Activated CD8-positive, alpha-beta memory T cell treated with anti-CD3 and anti-CD28 coated beads, Interleukin-2, amount 50 U/mL, for 48 hours (primary cell): ENCODE results near the gene COBLL1.
A peak's percentile ranks its signal among the peaks of the same experiment; 100 is the strongest.
"Not testable (repeated sequence)": the region's sequence is repeated elsewhere in the genome, so short reads cannot be mapped to it uniquely, and the experiment has no call there.

Experiments
- DNase-seq: peaks from one replicate; pipeline ENCODE4 v3.0.0-alpha.2; 2020

COBLL1 gene

GRCh38 chr2:164747783-164748433 is 93.7 kb downstream of the COBLL1 start:
- DNase-seq, result no peak

GRCh38 chr2:164747140-164747539 is 94.5 kb downstream of the COBLL1 start:
- no peak for DNase-seq

GRCh38 chr2:164746713-164747112 is 94.9 kb downstream of the COBLL1 start:
- no peak for DNase-seq

DNA sequence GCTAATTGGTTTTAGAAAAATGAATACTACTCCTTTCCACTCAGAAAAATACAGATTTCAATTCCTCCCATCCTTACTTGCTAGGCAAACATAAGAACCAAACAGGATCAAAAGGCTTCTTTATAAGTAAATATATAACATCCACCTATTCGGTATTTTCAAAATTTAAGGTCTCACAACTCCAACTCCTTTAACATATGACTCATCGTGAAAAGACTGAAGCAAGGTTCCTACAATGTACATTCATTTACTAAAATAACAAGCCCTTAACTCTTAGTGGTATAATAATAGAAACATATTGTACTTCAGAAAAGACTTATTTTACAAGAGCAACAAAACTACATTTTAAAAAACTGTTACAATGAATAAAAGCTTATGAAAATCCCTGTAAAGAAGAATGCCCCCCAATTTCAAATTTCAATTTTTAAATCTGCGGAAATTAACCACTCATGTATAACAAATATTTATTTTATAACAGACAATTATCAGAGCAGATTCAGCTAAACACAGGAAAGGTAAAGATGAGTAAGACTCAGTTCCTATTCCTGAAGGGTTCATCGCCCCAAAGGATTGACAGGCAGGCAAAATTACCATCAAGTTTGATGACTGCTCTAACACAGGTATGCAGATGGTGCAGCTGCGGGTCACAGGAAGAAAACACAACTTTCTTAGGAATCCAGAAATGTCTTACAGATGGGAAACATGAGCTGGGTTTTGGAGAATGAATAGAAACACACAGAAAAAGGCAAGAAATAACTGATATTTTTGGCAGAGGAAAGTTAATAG is 96.4 kb downstream of the COBLL1 start:
- DNase-seq, result no peak

GRCh38 chr2:164742738-164743317 is 98.8 kb downstream of the COBLL1 start:
- DNase-seq, result no peak

GRCh38 chr2:164739966-164740365 is 101.7 kb downstream of the COBLL1 start:
- no peak for DNase-seq

DNA sequence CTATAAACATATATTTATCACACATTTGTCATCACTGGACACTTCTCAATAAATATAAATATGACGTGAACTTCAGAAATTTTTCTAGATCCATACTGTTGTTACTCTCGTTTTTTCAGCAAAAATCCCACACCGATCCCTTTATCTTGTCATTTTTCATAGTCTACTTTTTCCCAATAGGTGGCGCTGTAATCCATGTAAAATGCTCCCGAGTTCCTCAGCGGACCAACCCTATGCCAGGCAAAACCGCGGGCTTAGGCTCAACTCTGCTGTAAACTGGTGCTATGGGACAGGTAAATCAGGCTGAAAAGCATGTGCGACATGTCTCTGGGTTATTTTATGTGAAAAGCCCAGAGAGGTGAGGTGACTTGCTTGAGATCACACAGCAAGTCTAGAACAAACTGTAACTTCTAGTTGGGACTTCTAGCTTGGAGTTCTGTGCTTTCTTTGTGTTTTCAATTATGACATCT is 104.0 kb downstream of the COBLL1 start:
- DNase-seq, result peak; percentile 52

GRCh38 chr2:164735309-164735919 is 106.2 kb downstream of the COBLL1 start:
- no peak for DNase-seq

DNA sequence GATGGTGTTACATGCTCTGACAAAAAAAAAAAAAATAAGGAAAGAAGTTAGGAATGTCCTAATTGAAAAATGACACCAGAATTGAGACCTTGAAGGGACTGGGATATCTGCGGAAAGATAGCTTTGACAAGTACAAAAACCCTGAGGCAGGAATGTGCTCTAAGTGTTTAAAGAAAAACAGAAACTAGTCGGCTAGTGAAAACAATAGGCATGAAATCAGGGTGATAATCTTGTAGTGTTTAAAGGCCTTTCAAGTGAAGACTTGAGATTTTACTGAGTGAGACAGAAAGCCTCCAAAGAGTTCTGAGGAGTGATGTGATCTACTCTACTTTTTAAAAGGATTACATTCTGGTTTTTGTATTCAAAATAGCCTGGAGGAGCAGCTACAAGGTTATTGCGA is 107.4 kb downstream of the COBLL1 start:
- no peak for DNase-seq

DNA sequence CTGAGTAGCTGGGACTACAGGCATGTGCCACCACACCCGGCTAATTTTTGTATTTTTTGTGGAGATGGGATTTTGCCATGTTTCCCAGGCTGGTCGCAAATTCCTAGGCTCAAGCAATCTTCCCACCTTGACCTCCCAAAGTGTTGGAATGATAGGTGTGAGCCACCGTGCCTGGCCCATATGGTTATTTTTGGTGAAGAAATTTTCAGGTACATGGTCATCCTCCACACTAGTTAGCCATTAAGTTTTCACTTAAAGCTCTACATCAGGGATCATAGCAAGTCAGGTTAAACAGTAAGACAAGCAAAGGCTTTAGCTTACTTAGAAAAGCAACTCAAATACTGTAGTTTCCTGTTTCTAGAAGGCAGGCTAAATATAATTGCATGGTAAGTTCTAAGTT is 116.1 kb downstream of the COBLL1 start:
- no peak for DNase-seq

GRCh38 chr2:164722616-164723338 is 118.8 kb downstream of the COBLL1 start:
- DNase-seq, result no peak

DNA sequence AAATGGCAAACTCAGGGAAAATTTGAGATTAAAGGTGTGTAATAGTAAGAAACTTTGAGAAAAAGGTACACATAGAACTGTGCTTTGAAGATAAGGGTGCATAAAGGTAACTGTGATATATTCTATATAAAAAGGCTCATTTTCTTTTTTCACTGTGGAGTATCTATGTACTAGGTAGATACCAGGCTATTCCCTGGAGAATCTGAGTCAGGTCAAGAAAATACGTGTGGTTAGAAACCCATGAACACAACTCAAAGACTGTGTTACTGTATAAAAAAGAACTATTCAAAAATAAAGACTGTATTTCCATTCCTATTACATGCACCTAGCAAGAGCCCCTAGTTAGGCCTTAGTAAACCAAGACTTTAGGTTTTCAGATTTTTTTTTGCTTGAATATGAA is 120.2 kb downstream of the COBLL1 start:
- DNase-seq, result no peak

DNA sequence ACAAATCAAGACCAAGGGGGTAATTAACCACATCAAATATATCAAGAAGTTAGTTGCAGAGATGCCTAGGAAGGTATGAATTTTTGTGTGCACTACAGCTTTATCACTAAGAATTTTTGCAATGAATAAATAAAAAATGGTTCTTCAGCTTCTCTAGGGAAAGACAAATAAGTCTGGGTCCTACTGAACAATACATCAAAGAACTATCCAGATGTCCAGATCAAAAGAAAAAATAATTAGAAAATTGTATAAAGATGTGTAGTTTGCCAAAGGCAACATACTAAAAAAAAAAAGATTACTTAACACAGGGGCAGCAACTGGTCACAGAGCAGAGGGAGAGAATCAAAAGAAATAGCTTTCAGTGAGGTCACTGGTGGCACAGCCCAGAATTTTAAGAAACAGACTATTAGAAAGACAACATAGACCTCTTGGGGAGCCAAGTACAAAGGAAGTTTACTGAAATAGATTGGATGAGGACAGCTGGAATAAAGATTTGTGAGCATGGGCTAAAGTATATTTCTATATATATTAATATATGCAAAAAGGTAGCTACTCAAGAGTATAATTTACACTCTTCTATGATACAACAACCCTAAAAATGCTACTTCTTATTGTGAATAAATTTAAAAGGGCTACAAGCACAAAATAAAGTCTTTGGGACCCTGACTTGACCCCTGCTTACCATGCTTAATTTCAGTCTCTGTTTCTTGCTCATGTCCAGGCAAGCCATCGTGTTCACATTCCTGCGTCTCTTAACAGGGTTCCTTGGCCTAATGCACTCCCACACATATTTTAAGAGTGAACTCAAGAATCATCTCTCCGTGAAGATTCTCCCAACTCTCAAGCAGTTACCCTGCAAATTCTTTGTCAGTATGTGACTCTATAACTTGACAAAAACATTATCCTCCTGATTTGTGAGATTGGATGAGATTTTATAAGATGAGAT is 121.4 kb downstream of the COBLL1 start:
- no peak for DNase-seq

GRCh38 chr2:164717000-164717803 is 124.4 kb downstream of the COBLL1 start:
- no peak for DNase-seq

- DNase-seq, result no peak
Measured at GRCh38 chr2:164714471-164714870, 127.2 kb downstream of the COBLL1 start.

DNA sequence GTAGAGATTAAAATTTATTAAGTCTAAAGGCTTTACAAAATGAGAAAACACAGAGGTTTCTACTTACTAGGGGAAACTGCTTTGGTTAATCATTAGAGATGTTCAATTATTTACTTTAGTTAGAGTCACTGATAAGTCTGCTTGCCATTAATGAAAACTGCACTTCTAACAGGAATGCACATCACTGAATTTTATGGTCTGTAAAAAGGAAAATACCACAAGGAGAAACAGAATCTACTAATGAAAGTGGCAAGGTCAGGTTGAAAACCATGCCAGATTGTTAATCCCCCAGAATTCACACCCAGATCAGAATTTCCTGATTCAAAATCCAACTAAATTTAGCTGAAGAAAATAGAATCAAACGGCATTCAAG is 129.9 kb downstream of the COBLL1 start:
- no peak for DNase-seq

GRCh38 chr2:164710837-164711765 is 130.5 kb downstream of the COBLL1 start:
- no peak for DNase-seq

DNA sequence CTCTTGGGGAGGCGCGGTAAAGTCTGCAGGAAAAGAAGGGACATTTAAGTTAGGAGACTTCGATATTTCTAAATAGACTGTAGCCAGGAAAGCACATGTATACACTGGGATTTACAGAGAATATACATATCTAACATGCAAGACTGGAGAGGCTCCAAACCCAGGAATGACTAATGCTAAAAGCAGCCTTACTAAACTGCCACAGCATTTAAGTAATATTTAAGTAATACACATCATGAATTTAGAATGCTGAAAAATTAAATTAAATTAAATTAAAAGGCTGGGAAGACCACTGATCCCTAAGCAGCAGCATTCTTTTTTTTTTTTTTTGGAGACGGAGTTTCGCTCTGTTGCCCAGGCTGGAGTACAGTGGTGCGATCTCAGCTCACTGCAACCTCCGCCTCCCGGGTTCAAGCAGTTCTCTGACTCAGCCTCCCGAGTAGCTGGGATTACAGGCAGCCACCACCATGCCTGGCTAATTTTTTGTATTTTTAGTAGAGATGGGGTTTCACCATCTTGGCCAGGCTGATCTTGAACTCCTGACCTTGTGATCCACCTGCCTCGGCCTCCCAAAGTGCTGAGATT is 131.3 kb downstream of the COBLL1 start:
- not testable (repeated sequence) for DNase-seq

- no peak for DNase-seq
Measured at GRCh38 chr2:164706522-164706921, 135.1 kb downstream of the COBLL1 start.
